Measurements from ENCODE around the gene SLC8A1. TPM values are rescaled to one million over a fixed set of nuclear protein-coding genes. Genes with fewer than 3 reads are reported as not detected.

The SLC8A1 gene
- total and polyA plus RNA-seq, 3 donors from 2014 or later: 1.4 to 3.6 (median 3.2) TPM

DNA sequence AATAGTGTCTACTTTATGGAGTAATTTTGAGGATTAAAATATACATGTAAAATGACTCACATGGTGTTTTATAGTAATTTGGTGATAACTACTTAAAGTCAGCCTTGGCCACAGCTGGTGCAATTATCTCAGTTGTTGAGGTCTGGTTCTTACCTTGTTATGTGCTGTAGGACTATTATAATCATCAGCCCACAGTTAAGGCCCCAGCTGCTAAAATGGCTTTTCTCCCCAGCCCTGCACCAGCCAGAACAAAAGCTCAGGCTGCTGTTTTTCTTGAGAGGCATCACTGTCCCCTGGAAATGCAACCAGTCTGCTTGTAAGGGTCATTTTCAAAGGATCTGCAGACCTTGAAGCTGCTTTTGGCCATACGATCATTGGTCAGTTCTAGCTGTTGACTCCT lies 389.5 kb downstream of the SLC8A1 start:
- Histone ChIP-seq H3K4me1 (no peaks in the 10 kb centered on the region), H3K36me3 (ENCODE audit: low read depth, missing control alignments) (no peaks in the 10 kb centered on the region), H3K27me3 (no peaks in the 10 kb centered on the region), H3K27ac (no peak overlapping the region), H3K4me3 (no peak overlapping the region), H3K9me3 (no peaks in the 10 kb centered on the region)
- DNase-seq: no peak
- TF ChIP-seq POLR2A (IDR thresholded peaks at IDR 0.05): no peak
- TF ChIP-seq, protein P1, sequence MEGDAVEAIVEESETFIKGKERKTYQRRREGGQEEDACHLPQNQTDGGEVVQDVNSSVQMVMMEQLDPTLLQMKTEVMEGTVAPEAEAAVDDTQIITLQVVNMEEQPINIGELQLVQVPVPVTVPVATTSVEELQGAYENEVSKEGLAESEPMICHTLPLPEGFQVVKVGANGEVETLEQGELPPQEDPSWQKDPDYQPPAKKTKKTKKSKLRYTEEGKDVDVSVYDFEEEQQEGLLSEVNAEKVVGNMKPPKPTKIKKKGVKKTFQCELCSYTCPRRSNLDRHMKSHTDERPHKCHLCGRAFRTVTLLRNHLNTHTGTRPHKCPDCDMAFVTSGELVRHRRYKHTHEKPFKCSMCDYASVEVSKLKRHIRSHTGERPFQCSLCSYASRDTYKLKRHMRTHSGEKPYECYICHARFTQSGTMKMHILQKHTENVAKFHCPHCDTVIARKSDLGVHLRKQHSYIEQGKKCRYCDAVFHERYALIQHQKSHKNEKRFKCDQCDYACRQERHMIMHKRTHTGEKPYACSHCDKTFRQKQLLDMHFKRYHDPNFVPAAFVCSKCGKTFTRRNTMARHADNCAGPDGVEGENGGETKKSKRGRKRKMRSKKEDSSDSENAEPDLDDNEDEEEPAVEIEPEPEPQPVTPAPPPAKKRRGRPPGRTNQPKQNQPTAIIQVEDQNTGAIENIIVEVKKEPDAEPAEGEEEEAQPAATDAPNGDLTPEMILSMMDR (IDR thresholded peaks at IDR 0.05): no peak
- WGBS, 2 donors: 77 to 100% methylated on average over 1 of the region's 1 CpG
- intact Hi-C loops (cut with DNase I; ENCODE audit: low total_unique reads): no loop called here

DNA sequence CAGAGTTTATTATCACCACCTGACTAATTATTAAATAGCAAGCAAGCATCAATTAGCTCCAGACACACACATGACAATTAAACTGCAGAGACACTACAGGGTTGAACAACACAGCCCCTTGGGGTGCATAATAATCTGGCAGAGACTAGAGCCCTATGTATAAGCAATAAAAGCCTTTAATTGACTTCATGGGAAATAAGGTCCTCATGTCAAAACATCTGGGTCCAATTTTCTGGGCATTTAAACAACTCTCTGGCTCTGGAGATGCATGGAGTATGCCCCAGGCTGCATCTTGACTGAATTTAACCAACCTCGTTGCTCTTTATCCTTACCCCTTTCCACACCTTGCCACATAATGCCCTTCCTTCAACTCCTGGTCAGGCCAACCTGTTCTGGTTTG lies 402.1 kb downstream of the SLC8A1 start:
- no peaks in the 10 kb centered on the region for H3K27me3 ChIP-seq
- no peaks in the 10 kb centered on the region for H3K36me3 ChIP-seq (ENCODE audit: low read depth, missing control alignments)
- no peaks in the 10 kb centered on the region for H3K9me3 ChIP-seq
- H3K27ac ChIP-seq: no peak overlapping the region
- DNase-seq: no peak
- intact Hi-C loops (cut with DNase I; ENCODE audit: low total_unique reads): no loop called here
- H3K4me3 ChIP-seq: no peak overlapping the region
- TF ChIP-seq POLR2A (IDR thresholded peaks at IDR 0.05): no peak
- TF ChIP-seq, protein P1 (IDR thresholded peaks at IDR 0.05): no peak
- H3K4me1 ChIP-seq: no peaks in the 10 kb centered on the region
- WGBS, 2 donors: 40 to 45% methylated on average over 1 of the region's 1 CpG

DNA sequence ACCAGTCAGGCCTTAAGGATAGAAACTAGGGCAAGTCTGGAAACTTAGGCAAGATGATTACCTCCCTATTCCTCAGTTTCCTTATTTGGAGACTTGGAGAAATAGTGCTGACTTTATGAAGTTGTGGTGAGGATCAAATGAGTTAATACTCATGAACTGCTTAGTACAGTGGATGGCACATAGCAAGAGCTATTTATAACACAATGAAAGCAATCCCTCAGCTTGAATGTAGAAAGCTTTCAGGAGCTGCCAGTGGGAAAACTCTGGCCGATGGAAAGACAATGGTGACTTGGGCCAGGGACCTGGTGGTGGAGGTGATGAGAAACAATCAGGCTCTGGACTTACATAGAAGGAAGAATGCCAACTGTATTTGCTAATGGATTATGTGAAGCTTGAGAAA lies 403.4 kb downstream of the SLC8A1 start:
- no peak for DNase-seq
- no peak for TF ChIP-seq POLR2A (IDR thresholded peaks at IDR 0.05)
- TF ChIP-seq, protein P1 (IDR thresholded peaks at IDR 0.05): no peak
- WGBS, 2 donors: 79 to 86% methylated on average over 1 of the region's 1 CpG
- no peak overlapping the region for H3K4me3 ChIP-seq
- no peaks in the 10 kb centered on the region for H3K4me1 ChIP-seq
- H3K36me3 ChIP-seq (ENCODE audit: low read depth, missing control alignments): no peaks in the 10 kb centered on the region
- no peak overlapping the region for H3K27ac ChIP-seq
- intact Hi-C loops (cut with DNase I; ENCODE audit: low total_unique reads): no loop called here
- H3K27me3 ChIP-seq: no peaks in the 10 kb centered on the region
- no peaks in the 10 kb centered on the region for H3K9me3 ChIP-seq

DNA sequence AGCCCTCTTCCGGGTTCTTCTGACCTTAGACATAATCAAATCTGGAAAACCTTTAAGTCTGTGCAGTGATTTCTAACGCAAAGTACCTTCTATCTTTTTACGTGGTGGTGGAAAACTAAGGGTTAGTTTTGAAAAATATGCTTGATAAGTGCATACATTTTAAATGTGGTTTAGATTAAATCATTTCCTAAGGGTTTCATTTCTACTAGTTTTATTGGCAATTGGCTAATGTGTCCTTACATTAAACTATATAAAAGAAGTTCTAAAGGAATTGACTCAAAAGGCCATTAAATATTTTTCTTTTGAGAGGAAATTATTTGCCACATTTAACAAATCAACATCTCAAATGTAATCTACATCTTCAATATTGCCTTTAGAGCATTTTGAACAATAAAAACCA lies 404.5 kb downstream of the SLC8A1 start:
- H3K4me3 ChIP-seq: no peak overlapping the region
- H3K4me1 ChIP-seq: no peaks in the 10 kb centered on the region
- no peaks in the 10 kb centered on the region for H3K27me3 ChIP-seq
- no peaks in the 10 kb centered on the region for H3K9me3 ChIP-seq
- no peak overlapping the region for H3K27ac ChIP-seq
- intact Hi-C loops (cut with DNase I; ENCODE audit: low total_unique reads): no loop called here
- no peaks in the 10 kb centered on the region for H3K36me3 ChIP-seq (ENCODE audit: low read depth, missing control alignments)
- DNase-seq: no peak
- 87 to 91% methylated on average over 3 of the region's 3 CpGs for WGBS, 2 donors
- TF ChIP-seq POLR2A (IDR thresholded peaks at IDR 0.05): no peak
- TF ChIP-seq, protein P1 (IDR thresholded peaks at IDR 0.05): no peak

Measured in testis (tissue), 3 donors.